GM08714 (cell line): ENCODE results near the gene ZNF860.

ENCODE experiments used
- H3K4me3 ChIP-seq: fragments of 200-500 bp; sonication (Bioruptor generic); 2 replicates; pipeline ENCODE4 v1.5.1; 2014; ENCODE audit warnings: mild to moderate bottlenecking, low read length, inconsistent platforms
- ZNF274 ChIP-seq: IDR thresholded peaks from 2 replicates; pipeline ENCODE4 v1.6.1; 2012; ENCODE audit warnings: mild to moderate bottlenecking, low read depth, low read length

Gene ZNF860

GRCh38 chr3:31981206-31982181, at the start of gene ZNF860, which contains the start of gene OSBPL10:
ZNF860 (plus strand) TSS chr3:31981750; CDS start chr3:31989080, 7,330 bp downstream.
OSBPL10 (minus strand) TSS chr3:31981262; CDS start chr3:31981179, 83 bp downstream.
- TF ChIP-seq ZNF274 = no peak
- peak within 1 kb of the TSS; percentile 43; the same call in 1 of the 2 replicates for H3K4me3 ChIP-seq

DNA sequence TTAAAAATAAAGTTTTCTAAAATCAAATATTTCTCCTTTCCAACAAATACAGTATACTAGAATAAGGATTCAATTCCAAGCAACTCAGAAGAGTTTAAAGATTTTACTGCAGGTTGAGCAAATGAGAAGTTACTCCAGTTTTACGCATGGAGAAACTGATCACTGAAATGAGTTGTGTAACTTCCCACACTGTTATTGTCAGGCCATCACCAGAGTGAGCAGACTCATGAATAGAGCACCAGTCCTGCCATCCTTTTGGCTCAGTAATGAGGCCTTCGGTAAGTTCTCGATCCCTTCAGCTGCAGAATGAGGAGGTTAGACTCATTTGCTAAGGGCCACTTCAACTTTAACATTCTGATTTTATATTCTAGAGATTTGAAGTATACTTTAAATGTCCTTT, 48.6 kb upstream of the ZNF860 start:
- H3K4me3 ChIP-seq = no peak overlapping the region
- TF ChIP-seq ZNF274 = no peak

DNA sequence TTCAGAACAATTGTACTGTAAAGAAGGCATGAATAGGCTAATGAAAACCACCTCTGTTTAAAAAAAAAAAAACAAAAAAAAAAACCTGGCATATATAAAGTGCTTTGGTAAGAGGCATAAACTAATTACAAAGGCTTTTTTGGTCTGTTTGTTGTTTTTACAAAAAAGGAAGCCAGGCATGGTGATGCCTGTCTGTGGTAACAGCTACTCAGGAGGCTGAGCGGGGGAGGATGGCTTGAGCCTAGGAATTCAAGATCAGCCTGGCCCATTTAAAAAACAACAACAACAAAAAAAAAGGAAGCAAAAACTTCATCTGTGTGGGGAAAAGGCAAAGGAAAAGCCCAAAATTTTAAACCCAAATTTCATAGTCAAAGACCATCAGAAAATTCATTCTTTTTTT, 47.5 kb upstream of the ZNF860 start:
- H3K4me3 ChIP-seq = no peak overlapping the region
- TF ChIP-seq ZNF274 = no peak

DNA sequence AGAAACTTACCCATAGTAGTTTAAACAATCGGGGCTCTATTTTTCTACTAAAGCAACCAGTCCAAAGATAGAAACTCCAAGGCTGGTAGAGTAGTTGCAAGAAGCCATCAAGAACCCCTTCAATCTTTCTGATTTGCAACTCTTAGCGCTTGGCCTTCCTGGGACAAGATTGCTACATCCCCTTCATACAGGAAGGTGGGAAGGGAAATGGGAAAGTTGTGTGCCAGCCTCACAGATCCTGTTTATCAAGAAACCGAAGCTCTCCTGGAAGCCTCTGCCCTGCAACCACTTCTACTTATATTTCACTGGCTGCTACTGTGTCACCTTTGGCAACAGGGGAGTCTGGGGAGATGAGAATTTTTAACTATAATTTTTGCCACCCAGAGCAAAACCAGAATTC, 46.7 kb upstream of the ZNF860 start:
- no peak for TF ChIP-seq ZNF274
- H3K4me3 ChIP-seq = no peak overlapping the region

GRCh38 chr3:31936420-31937060, 45.0 kb upstream of the ZNF860 start:
- TF ChIP-seq ZNF274 = no peak

GRCh38 chr3:31937225-31937624, 44.3 kb upstream of the ZNF860 start:
- H3K4me3 ChIP-seq = no peak overlapping the region
- TF ChIP-seq ZNF274 = no peak

More at GRCh38 chr3:31936420-31937060, 45.0 kb upstream of the ZNF860 start:
- no peak overlapping the region for H3K4me3 ChIP-seq

DNA sequence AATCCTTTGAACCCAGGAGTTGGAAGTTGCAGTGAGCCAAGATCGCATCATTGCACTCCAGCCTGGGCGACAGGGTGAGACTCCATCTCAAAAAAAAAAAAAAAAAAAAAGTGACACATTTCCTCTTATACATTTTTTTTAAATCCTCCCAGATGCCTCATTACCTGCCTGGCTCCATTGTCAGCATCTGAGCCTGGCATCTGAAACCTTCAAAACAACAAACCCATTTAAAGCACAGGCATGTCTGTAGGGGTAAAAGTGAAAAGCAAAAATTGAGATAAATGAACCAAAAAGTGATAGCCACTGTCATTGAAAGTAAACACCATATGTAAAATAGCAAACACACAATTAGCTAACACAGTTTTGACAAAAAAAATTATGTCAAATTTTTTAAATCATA, 39.1 kb upstream of the ZNF860 start:
- TF ChIP-seq ZNF274 = no peak
- no peak overlapping the region for H3K4me3 ChIP-seq

DNA sequence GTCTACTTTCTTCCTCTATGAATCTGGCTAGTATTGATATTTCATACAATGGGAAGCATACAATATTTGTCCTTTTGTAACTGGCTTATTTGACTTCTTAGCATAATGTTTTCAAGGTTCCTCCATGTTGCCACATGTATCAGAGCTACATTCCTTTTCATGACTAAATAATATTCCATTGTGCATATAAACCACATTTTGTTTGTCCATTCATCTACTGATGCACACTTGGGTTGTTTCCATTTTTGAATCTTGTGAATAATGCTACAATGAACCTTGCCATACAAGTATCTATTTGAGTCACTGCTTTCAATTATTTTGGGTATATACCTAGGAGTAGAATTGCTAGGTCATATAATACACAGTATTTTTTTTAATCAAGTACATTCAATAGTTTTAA, 38.5 kb upstream of the ZNF860 start:
- no peak overlapping the region for H3K4me3 ChIP-seq
- no peak for TF ChIP-seq ZNF274

DNA sequence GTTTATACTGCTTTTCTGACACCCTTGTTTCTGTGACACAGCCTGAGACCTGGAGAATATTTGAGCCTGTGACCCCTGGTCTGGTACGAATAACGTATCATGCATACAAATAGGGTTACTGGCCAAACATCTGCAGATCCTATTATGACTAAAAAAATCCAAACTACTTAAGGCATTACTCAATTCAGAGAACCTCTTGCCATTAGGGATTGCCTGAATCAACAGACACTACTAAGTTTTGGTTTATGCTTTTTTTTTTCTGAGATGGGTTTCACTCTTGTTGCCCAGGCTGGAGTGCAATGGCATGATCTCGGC, 35.9 kb upstream of the ZNF860 start:
- no peak for TF ChIP-seq ZNF274
- H3K4me3 ChIP-seq = no peak overlapping the region

GRCh38 chr3:31946484-31947081, 35.0 kb upstream of the ZNF860 start:
- no peak for TF ChIP-seq ZNF274
- no peak overlapping the region for H3K4me3 ChIP-seq

DNA sequence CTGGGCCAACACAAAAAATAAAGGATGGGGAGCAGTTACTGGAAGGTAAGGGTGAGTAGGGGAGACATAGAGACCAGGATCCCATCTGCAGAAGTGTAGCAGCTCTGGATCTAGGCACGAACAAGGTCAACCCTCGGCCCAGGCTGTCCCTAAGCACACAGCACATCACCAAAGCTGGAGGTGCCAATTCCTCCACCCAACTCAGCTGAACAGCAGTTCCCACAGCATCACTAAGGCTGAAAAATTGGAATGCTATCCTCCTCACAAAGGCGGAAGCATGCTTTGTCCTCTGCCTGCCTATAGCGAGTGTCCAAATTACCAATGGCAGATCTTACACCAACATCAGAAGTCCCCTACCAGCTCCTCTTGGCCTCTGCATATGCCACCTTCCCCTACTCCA, 34.4 kb upstream of the ZNF860 start:
- H3K4me3 ChIP-seq = no peak overlapping the region
- no peak for TF ChIP-seq ZNF274

DNA sequence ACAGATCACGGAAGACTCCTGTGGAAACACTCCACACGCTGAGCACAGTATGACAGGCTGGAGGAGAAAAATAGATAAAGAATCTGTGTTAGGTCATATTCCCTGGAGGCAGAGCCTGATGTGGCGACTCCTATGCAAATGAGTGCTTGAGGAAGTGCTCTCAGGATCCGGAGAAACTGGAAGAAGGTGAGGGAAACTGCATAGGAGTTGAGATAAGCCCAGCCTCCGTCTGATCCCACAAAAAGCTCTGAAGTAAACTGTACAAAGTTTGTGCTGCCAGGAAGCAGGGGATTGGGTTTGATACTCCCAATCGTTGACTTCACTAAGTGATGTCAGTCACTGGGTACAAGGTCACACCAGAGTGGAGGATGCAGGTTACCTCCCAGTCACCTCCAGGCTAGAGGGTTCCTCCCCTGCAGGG, 33.9 kb upstream of the ZNF860 start:
- TF ChIP-seq ZNF274 = no peak
- no peak overlapping the region for H3K4me3 ChIP-seq

GRCh38 chr3:31948280-31948679, 33.3 kb upstream of the ZNF860 start:
- TF ChIP-seq ZNF274 = no peak
- H3K4me3 ChIP-seq = no peak overlapping the region

- TF ChIP-seq ZNF274 = no peak
- H3K4me3 ChIP-seq = no peak overlapping the region
These were observed 29.3 kb upstream of the ZNF860 start for GRCh38 chr3:31952205-31952604.

- TF ChIP-seq ZNF274 = no peak
- H3K4me3 ChIP-seq = no peak overlapping the region
These were observed 28.5 kb upstream of the ZNF860 start for GRCh38 chr3:31953091-31953490.

DNA sequence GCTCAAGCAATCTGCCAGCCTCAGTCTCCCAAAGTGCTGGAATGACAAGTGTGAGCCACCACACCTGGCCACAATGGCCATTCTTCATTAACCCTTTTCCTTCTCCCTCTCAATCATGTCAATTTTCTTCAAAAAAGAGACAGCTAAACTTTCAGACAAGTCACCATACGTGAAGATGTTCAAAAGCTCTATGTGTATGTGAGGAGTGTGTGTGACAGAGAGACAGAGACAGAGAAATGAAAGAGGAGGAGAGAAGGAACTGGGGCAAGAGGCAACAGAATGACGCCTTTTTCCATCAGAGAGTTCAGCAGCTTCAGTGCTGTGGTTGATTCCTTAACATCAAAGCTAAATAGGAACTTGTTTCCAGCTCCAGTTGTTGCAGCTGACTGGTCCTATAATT, 27.9 kb upstream of the ZNF860 start:
- TF ChIP-seq ZNF274 = no peak
- H3K4me3 ChIP-seq = no peak overlapping the region
